KMS-11 (cell line): ENCODE data around the gene PRKCSH.

ENCODE experiments used
- H2AFZ ChIP-seq: fragments of 200-600 bp; sonication (generic); 2 replicates; pipeline ENCODE4 v1.6.1; 2016; ENCODE audit warnings: antibody characterized with exemption, mixed run types, low read depth
- H3K27ac ChIP-seq: fragments of 200-600 bp; sonication (generic); 2 replicates; pipeline ENCODE4 v1.6.1; 2016; ENCODE audit warnings: mild to moderate bottlenecking, mixed run types
- H3K27me3 ChIP-seq: fragments of 200-600 bp; sonication (generic); 2 replicates; pipeline ENCODE4 v1.6.1; 2017; ENCODE audit warnings: mild to moderate bottlenecking, low read depth, mixed run types, moderate library complexity; ENCODE audit not compliant: insufficient read depth
- H3K36me3 ChIP-seq: fragments of 200-600 bp; sonication (generic); 2 replicates; pipeline ENCODE4 v1.6.1; 2017; ENCODE audit warnings: mild to moderate bottlenecking, mixed run types; ENCODE audit not compliant: insufficient read depth
- H3K4me1 ChIP-seq: fragments of 200-600 bp; sonication (generic); 2 replicates; pipeline ENCODE4 v1.6.1; 2016; ENCODE audit warnings: mild to moderate bottlenecking, low read depth, mixed run types; ENCODE audit not compliant: poor library complexity, severe bottlenecking
- H3K4me2 ChIP-seq: fragments of 200-600 bp; sonication (generic); 2 replicates; pipeline ENCODE4 v1.7.0; 2016; ENCODE audit warnings: mild to moderate bottlenecking, mixed run types
- H3K4me3 ChIP-seq: fragments of 200-600 bp; sonication (generic); IDR thresholded peaks from 2 replicates; pipeline ENCODE4 v1.6.1; 2017; ENCODE audit warnings: low read depth, low read length, mixed read lengths; ENCODE audit not compliant: insufficient read depth
- H3K79me2 ChIP-seq: fragments of 200-600 bp; sonication (generic); 2 replicates; pipeline ENCODE4 v1.6.1; 2016; ENCODE audit warnings: low read depth, mixed run types; ENCODE audit not compliant: insufficient read depth
- H3K9ac ChIP-seq: fragments of 200-600 bp; sonication (generic); 2 replicates; pipeline ENCODE4 v1.6.1; 2016; ENCODE audit warnings: mild to moderate bottlenecking, mixed run types
- H4K20me1 ChIP-seq: fragments of 200-600 bp; sonication (generic); 2 replicates; pipeline ENCODE4 v1.6.1; 2016; ENCODE audit warnings: mild to moderate bottlenecking, mixed run types; ENCODE audit not compliant: insufficient read depth
- CTCF ChIP-seq: fragments of 200-600 bp; sonication (generic); conservative IDR thresholded peaks from 2 replicates; pipeline ENCODE4 v1.6.1; 2017; ENCODE audit warnings: low read depth, mild to moderate bottlenecking, antibody characterized with exemption, low read length, moderate library complexity, mixed read lengths

The PRKCSH gene

GRCh38 chr19:11422163-11423065 is 13.0 kb upstream of the PRKCSH start:
- peak overlapping the region; percentile 70 for H2AFZ ChIP-seq
- no peaks in the 10 kb centered on the region for H4K20me1 ChIP-seq
- no peak for TF ChIP-seq CTCF
- H3K27ac ChIP-seq = no peak overlapping the region
- H3K4me2 ChIP-seq = peak overlapping the region; percentile 57
- peaks cover 33% of the 10 kb centered on the region for H3K27me3 ChIP-seq
- H3K79me2 ChIP-seq = no peaks in the 10 kb centered on the region
- H3K36me3 ChIP-seq = no peaks in the 10 kb centered on the region
- H3K4me3 ChIP-seq = no peak overlapping the region
- H3K4me1 ChIP-seq = peaks cover 4% of the 10 kb centered on the region
- no peak overlapping the region; the same call in 1 of the 2 replicates for H3K9ac ChIP-seq

- no peaks in the 10 kb centered on the region for H4K20me1 ChIP-seq
- H3K4me2 ChIP-seq = no peak overlapping the region
- peaks cover 4% of the 10 kb centered on the region for H3K4me1 ChIP-seq
- TF ChIP-seq CTCF = no peak
- no peak overlapping the region for H3K9ac ChIP-seq
- H3K27me3 ChIP-seq = peaks cover 29% of the 10 kb centered on the region
- H3K27ac ChIP-seq = no peak overlapping the region
- H3K4me3 ChIP-seq = no peak overlapping the region
- H2AFZ ChIP-seq = no peak overlapping the region
- H3K36me3 ChIP-seq = no peaks in the 10 kb centered on the region
- H3K79me2 ChIP-seq = no peaks in the 10 kb centered on the region
Measured at GRCh38 chr19:11423164-11423790, 12.2 kb upstream of the PRKCSH start.

GRCh38 chr19:11423791-11424181 is 11.6 kb upstream of the PRKCSH start:
- Histone ChIP-seq H4K20me1 (no peaks in the 10 kb centered on the region), H3K4me3 (no peak overlapping the region), H3K4me2 (no peak overlapping the region), H3K27ac (no peak overlapping the region), H3K27me3 (peaks cover 24% of the 10 kb centered on the region), H3K79me2 (no peaks in the 10 kb centered on the region), H2AFZ (no peak overlapping the region), H3K9ac (no peak overlapping the region), H3K36me3 (no peaks in the 10 kb centered on the region), H3K4me1 (peaks cover 4% of the 10 kb centered on the region)
- no peak for TF ChIP-seq CTCF

GRCh38 chr19:11425719-11426457 is 9.5 kb upstream of the PRKCSH start:
- TF ChIP-seq CTCF = no peak
- no peak overlapping the region for H2AFZ ChIP-seq
- H3K4me3 ChIP-seq = no peak overlapping the region
- no peak overlapping the region for H3K9ac ChIP-seq
- H3K27me3 ChIP-seq = peaks cover 7% of the 10 kb centered on the region
- H3K4me2 ChIP-seq = no peak overlapping the region
- H4K20me1 ChIP-seq = no peaks in the 10 kb centered on the region
- no peaks in the 10 kb centered on the region for H3K79me2 ChIP-seq
- H3K4me1 ChIP-seq = peaks cover 4% of the 10 kb centered on the region
- no peaks in the 10 kb centered on the region for H3K36me3 ChIP-seq
- H3K27ac ChIP-seq = no peak overlapping the region
